Activated CD4-positive, alpha-beta T cell treated with anti-CD3 and anti-CD28 coated beads for 1 hour (primary cell): ENCODE measurements around the gene CELSR1.

Experiments
- DNase-seq: peaks from one replicate; pipeline ENCODE4 v3.0.0-alpha.2; 2020

CELSR1 gene

GRCh38 chr22:46537225-46537945, at the start of gene CELSR1:
Gene CELSR1, minus strand, starts transcription at chr22:46537620. Its CDS starts 450 bp downstream, at chr22:46537170.
- no peak for DNase-seq

GRCh38 chr22:46587061-46587460, 49.6 kb upstream of the CELSR1 start:
- DNase-seq = no peak

- DNase-seq = no peak
Measured at GRCh38 chr22:46586531-46587011, 49.2 kb upstream of the CELSR1 start.

- no peak for DNase-seq
Measured at GRCh38 chr22:46586123-46586519, 48.7 kb upstream of the CELSR1 start.

- DNase-seq = no peak
Measured at GRCh38 chr22:46585340-46586122, 48.1 kb upstream of the CELSR1 start.

GRCh38 chr22:46584081-46584921, 46.9 kb upstream of the CELSR1 start:
- no peak for DNase-seq

GRCh38 chr22:46583571-46583970, 46.2 kb upstream of the CELSR1 start:
- no peak for DNase-seq

- DNase-seq = no peak
Measured at GRCh38 chr22:46582281-46582933, 45.0 kb upstream of the CELSR1 start.

GRCh38 chr22:46581538-46582244, 44.3 kb upstream of the CELSR1 start:
- DNase-seq = no peak

- no peak for DNase-seq
Measured at GRCh38 chr22:46580940-46581537, 43.6 kb upstream of the CELSR1 start.

GRCh38 chr22:46579751-46580449, 42.5 kb upstream of the CELSR1 start:
- DNase-seq = no peak

- no peak for DNase-seq
Measured at GRCh38 chr22:46578824-46579561, 41.6 kb upstream of the CELSR1 start.

GRCh38 chr22:46578251-46578823, 40.9 kb upstream of the CELSR1 start:
- DNase-seq = no peak

- no peak for DNase-seq
Measured at GRCh38 chr22:46577368-46578249, 40.2 kb upstream of the CELSR1 start.

GRCh38 chr22:46576556-46577367, 39.3 kb upstream of the CELSR1 start:
- DNase-seq = peak; percentile 45

GRCh38 chr22:46575911-46576555, 38.6 kb upstream of the CELSR1 start:
- no peak for DNase-seq
